ENCODE results near the gene CRTC1.
A peak's percentile ranks its signal among the peaks of the same experiment; 100 is the strongest.

The CRTC1 gene

DNA sequence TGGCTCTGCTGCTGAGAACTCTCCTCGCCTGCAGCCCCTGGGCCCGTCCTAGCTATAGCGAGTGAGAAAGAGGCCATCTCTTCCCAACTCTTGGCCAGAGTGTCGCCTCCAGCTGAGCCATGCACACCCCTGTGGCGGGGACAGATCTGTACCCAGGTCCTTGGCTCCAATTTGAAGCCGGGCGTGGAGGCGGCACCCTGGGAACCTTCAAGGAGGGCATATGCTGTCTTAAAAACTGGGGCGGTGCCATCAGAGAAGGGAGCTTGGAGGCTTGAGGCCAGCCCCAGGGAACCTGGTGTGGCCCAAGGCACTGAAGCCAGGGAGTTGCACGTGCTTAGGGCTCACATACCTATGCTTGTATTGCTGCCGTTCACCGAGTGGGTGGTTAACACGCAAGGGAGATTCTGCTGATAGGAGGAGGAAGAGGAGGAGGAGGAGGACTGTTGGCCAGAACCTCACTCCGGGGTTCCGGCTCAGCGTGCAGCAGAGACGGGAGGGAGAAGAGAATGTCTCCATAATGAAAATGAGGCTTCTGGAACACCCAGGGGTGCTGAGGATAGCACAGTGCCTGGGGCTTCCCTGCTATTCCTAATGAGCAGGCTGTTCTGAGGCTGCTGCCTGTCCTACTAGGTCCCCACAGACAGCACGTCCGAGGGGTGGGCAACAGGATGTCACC is 67.0 kb downstream of the CRTC1 start:
- no peak for DNase-seq

DNA sequence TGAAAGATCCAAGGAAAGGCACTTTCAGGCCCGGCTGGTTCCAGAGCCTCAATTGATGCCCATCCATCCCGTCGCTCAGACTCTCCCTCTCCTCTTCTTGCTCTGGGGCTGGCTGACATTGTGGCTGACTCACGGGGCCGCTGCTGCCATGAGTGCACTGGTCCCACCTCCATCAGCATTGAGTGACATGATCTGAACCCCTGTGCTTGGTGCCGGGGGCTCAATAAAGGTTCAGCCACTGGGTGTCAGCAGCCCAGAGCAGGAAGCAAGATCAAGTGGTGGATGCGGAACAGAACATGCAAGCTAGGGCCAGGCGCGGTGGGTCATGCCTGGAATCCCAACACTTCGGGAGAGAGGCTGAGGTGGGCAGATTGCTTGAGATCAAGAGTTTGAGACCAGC is 68.1 kb downstream of the CRTC1 start:
- no peak for DNase-seq

DNA sequence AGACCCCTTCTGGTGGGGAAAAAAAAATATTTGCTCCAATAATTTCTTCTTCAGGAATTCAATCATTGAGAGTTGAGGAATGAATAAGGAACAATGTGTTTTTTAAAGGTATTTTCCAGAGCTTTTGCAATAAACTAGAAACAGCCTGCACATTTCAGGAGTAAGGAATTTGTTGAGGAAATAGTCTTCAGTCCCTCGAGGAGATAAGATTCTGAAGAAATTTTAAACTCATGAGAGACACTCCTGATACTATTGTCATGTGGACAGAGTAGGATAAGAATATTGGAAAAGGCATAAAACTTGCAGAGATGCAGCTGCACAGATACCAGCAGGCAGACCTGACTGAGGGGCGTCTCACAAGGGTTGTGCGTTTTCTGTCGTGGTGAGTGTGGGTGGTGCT is 71.0 kb downstream of the CRTC1 start:
- no peak for DNase-seq

DNA sequence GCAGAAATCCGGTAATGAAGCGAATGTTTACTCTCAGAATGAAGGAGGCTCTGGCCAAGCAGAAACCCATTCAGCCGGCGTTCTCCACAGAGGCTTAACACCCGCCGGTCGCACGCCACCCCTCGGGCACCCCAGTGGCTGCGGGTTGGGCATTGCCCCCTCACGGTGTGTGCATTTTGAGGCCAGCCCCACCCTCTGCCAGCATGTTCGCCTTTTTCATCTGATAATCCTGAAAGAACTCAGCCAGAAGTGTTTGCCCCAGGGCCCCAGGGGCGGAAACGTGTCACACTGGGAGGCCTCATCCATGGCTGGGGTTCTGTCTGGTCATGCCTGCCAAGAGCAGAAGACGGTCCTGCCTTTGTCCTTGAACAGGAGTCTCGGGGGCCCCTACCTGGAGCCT is 73.4 kb downstream of the CRTC1 start:
- DNase-seq = no peak

- no peak for DNase-seq
These were observed 76.0 kb downstream of the CRTC1 start for GRCh38 chr19:18759304-18759994.

DNA sequence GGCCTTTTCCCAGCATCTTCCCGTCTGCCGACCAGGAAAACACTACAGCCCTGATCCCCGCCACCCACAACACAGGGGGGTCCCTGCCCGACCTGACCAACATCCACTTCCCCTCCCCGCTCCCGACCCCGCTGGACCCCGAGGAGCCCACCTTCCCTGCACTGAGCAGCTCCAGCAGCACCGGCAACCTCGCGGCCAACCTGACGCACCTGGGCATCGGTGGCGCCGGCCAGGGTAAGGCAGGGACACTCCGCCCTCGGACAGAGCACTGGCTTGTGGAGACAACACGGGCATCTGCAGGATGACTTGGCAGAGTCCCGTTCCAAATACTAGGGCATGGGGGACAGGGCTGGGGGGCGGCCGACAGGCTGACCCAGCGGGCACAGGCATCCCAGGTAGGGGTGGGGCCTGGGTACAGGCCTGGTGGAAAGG is 76.5 kb downstream of the CRTC1 start:
- no peak for DNase-seq

GRCh38 chr19:18760440-18761383 is 77.2 kb downstream of the CRTC1 start:
- DNase-seq = peak; percentile 46

GRCh38 chr19:18761531-18762110 is 78.1 kb downstream of the CRTC1 start:
- peak; percentile 74 for DNase-seq

DNA sequence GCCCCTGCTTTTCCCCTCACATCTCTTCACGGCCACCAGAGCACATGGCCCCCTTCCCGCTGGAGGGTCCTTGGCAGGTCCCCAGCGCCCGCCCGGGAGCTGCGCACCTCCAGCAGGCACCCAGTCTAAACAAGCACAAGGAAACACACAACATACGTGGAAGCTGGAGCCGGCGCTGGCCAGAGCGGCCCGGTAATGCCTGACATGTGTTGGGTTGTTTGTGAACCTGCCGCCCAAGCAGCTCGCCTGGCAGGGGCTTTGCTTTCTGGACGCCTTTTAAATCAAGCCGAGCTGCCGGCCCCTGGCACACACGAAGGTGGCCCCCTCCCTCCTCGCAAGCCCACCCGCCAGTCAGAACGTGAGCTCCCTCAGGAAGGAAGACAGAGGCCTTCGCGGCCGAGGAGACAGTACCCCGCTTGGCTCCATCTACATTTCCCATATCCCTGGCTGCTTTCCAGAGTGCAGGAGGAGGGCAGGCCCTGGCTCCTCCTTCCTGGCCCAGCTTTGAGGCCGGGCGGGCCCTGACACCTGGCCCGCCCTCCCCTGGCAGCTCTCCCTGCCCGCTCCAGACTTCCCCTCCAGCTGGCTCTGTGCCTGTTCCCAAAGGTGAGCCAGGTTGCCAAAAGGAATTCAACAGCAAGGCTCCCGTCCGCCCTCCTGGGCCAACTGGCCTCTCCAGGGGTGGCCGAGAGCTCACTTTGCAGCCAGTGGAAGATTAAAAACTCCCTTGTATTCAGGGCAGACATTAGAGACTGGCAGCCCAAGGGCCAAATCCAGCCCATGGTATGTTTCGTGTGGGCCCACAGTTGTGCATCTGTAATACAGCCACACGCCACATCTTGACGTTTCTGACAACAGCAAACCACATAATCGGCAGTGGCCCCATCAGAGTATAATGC is 78.9 kb downstream of the CRTC1 start:
- DNase-seq = peak; percentile 95

GRCh38 chr19:18763674-18764590 is 80.5 kb downstream of the CRTC1 start:
- DNase-seq = peak; percentile 89

DNA sequence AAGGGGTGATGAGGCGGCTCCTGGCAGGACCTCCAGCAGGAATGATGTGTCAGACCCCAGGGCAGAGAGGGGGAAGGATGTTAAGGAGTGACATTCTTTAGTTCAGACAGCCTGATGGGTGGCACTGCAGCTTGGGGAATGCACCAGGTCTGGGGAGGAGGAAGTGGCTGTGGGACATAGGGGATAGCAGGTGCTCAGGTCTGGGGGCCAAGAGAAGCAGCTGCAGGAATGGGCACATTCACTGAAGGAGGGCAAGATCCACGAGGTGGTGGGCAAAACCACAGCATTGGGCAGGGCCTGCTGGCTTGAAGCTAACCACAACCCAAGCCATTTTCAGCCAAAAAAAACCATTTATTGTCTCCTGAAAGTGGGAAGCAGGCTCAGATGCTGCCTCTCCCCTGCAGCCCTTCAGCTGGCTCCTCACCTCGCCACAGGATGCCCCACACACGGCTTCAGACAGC is 81.1 kb downstream of the CRTC1 start:
- DNase-seq = peak; percentile 49

- peak; percentile 90 for DNase-seq
These were observed 81.7 kb downstream of the CRTC1 start for GRCh38 chr19:18765224-18765623.

- DNase-seq = no peak
These were observed 84.7 kb downstream of the CRTC1 start for GRCh38 chr19:18768046-18768771.

DNA sequence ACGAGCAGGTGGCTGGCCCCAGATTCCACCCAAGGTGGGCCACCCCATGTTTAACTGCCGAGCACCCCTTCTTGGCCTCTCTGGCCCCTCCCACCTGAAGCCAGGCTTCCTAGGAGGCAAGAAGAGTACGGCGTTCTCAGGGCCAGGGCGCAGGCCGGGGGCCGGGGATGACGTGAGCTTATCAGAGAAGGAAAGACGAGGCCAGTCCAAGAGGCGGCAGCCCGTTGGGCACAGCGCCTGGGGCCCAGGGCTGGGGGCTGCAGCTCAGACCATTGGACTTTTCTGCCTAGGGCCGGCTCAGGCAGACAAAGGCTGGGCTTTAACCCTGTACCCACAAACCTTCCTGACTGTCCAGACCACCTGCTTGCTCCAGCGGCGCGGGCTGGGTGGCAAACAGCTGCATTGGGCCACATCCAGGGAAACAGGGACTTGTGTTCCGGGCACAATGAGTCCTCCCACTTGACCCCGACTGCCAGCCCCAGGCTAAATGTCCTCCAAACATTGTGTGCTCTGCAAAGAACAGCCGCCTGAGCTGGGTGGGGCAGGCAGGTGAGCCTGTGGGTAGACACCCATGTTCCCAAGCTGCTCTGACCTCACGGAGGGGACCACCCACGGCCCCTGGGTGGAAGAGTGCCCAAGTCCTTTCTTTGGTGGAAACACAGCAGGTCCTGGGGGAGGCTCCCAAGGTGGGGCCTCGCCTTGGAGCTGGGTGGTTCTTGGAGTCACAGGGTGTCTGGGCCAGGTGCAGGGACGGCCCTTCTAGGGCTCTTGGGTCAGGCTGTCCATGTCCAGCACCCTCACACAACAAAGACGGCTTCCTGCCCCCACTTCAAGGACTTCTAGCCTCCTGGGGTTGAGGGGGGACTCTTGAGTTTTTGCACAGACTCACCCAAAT is 85.8 kb downstream of the CRTC1 start:
- DNase-seq = no peak

DNA sequence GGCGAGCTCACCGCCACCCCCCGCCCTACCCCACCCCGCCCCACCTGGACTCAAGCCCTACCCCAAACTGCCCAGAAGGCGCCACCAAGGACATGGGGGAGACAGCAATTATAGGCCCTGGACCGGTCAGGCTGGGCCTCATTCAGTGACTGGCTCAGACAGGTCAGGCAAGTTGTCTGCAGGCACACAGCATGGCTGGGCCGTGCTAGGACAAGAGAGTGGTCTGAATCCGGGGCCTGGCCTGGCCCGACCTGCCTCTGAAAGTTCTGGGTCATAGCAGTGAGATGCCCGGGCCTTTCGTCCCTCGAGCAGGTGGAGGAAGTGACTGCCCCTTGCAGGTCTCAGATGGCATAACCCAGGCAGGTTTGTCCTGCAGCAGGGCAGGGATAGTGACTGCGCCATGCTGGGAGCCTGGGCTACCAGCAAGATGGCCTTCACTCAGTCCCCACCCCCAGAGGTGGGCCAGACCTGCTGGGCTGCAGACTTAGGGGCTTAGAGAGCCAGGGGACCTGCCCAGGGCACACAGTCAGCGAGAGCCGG is 86.6 kb downstream of the CRTC1 start:
- peak; percentile 21 for DNase-seq

DNA sequence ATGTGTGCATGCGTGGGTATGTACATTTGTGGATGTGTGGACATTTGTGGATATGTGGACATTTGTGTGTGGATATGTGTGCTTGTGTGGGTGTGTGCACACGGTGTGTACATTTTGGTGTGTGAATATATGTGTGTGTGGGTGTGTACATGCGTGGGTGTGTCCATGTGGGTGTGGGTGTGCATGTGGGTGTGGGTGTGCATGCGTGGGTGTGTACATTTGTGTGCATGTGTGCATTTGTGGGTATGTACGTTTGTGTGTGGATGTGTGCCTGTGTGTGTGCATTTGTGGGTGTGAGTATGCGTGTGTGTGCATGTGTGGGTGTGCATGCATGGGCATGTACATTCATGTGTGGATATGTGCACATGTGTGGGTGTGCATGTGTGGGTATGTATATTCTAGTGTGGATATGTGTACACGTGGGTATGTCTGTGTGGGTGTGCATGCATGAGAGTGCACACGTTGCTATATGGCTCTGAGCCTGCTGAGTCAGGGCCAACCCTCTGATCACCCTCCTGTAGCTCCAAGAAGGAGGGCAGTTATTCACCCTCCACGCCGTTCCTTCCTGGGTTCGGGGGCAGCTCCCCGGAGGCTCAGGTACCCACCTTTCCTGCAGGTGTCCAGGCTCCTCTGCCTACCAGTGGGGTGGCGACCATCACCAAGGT is 87.3 kb downstream of the CRTC1 start:
- no peak for DNase-seq

DNA sequence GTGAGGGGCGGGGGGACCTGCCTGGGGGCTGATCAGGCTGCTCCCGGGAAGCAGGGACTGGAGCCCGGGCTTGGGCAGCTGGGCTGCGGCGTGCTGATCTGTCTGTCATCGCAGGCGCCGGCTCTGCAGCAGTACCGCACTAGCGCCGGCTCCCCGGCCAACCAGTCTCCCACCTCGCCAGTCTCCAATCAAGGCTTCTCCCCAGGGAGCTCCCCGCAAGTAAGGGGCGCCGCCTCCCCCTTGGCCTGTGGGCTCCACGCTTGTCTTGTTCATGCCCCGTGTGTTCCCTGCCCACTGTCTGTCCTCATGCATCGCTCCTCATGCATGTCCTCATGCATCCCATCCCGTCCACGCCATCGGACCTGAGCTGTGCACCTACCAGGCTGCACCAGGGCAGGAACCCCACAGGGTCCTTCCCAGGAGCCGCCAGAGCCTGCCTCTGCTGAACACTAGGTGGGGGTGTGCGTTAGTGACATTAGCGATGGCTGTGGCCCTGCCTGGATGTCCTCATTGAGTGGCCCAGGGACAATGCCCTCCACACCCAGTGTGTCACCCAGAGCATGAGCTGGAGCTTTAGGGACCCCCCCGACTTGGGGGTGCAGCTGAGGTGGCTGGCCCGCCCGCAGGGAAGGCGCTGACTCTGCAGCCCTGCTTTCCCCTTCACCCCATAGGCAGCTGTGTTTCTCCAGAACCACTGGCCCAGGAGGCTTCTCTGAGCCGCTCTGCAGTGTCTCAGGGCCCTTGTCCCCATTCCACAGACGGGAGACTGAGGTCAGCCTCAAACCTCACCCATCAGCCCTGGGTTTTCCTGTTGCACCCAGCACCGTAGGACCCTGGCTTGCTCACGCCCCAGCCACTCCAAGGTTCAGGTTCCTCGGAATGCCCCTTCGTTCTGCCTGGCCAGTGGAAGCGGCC is 88.1 kb downstream of the CRTC1 start:
- DNase-seq = peak; percentile 34

Data from DMS53 (cell line).